Measurements from ENCODE around the gene FKRP.

DNA sequence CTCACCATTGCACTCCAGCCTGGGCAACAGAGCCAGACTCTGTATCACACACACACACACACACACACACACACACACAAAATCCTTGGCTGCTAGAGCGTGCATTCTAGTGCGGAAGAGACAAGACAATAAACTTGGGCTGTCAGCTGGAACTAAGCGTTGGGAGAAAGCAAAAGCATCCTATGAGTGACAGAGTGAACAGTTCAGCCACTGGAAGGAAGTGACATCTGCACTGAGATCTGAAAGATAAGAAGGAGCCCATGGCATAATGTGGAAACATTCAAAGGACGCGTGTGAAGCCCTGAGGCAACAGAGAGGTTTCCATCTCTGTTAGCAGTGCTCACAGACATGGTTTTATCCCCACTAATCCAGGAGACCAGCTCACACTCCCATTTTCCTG is 46.1 kb downstream of the FKRP start:
- TF ChIP-seq TAF1 (IDR thresholded peaks at IDR 0.05; ENCODE audit: low read depth, low read length) = no peak
- no peak for TF ChIP-seq POLR2A (IDR thresholded peaks at IDR 0.05; ENCODE audit: low read depth, low read length)
